Jurkat, Clone E6-1 (cell line): ENCODE data around the gene ZNF653.
A peak's percentile ranks its signal among the peaks of the same experiment; 100 is the strongest.
"Not testable (repeated sequence)": the region's sequence is repeated elsewhere in the genome, so short reads cannot be mapped to it uniquely, and the experiment has no call there.

ENCODE experiments used
- DNase-seq: peaks from one replicate; pipeline ENCODE4 v3.0.0-alpha.2; 2011; ENCODE audit warnings: low read depth, low spot score
- H3K4me3 ChIP-seq: 2 replicates; pipeline ENCODE4 v1.5.1; 2011; ENCODE audit warnings: mild to moderate bottlenecking, low read length, control low read depth, moderate library complexity

The ZNF653 gene

GRCh38 chr19:11446271-11446651 lies 59.4 kb downstream of the ZNF653 start:
- no peak for DNase-seq
- H3K4me3 ChIP-seq, result no peak overlapping the region

- H3K4me3 ChIP-seq, result no peak overlapping the region
- no peak for DNase-seq
Observed at GRCh38 chr19:11445141-11445540, 60.5 kb downstream of the ZNF653 start.

GRCh38 chr19:11444059-11444458 lies 61.6 kb downstream of the ZNF653 start:
- DNase-seq, result no peak
- no peak overlapping the region for H3K4me3 ChIP-seq

- no peak for DNase-seq
- no peak overlapping the region for H3K4me3 ChIP-seq
Observed at GRCh38 chr19:11437955-11438354, 67.7 kb downstream of the ZNF653 start.

GRCh38 chr19:11435833-11436313 lies 69.8 kb downstream of the ZNF653 start:
- DNase-seq, result no peak
- H3K4me3 ChIP-seq, result peak overlapping the region; percentile 99

GRCh38 chr19:11435057-11435832 lies 70.4 kb downstream of the ZNF653 start, which contains the start of the genes ODAD3 and PRKCSH:
Gene ODAD3, minus strand, starts transcription at chr19:11435121. Its CDS starts 105 bp downstream, at chr19:11435016.
Gene PRKCSH, plus strand, starts transcription at chr19:11435635. Its CDS starts 483 bp downstream, at chr19:11436118.
- peak within 1 kb of the TSS; percentile 99 for H3K4me3 ChIP-seq
- peak; percentile 100 for DNase-seq

- DNase-seq, result no peak
- H3K4me3 ChIP-seq, result peak overlapping the region; percentile 64
Observed at GRCh38 chr19:11434703-11435056, 71.0 kb downstream of the ZNF653 start.

- H3K4me3 ChIP-seq, DNase-seq: not testable (repeated sequence)
Observed at GRCh38 chr19:11433526-11433925, 72.1 kb downstream of the ZNF653 start.
